K562 (cell line): ENCODE results near the gene PHF11. TPM values are rescaled to one million over a fixed set of nuclear protein-coding genes. Genes with fewer than 3 reads are reported as not detected.

Source experiments
- MCM5 ChIP-seq: fragments of 450-650 bp; IDR thresholded peaks from 2 replicates; pipeline ENCODE4 v1.6.1; 2016; ENCODE audit warnings: low read depth
- NCOA6 ChIP-seq: fragments of 450-650 bp; IDR thresholded peaks from 2 replicates; pipeline ENCODE4 v1.6.1; 2017; ENCODE audit warnings: mild to moderate bottlenecking
- NCOR1 ChIP-seq: fragments of 450-650 bp; IDR thresholded peaks from 2 replicates; pipeline ENCODE4 v1.6.1; 2016; ENCODE audit warnings: mild to moderate bottlenecking, moderate library complexity
- RBM17 ChIP-seq: fragments of 200-400 bp; formaldehyde crosslinking; IDR thresholded peaks from 2 replicates; pipeline ENCODE4 v1.6.1; 2017; ENCODE audit warnings: low read depth, mild to moderate bottlenecking, low read length, borderline replicate concordance
- ZNF224 ChIP-seq: sonication (generic); formaldehyde crosslinking; IDR thresholded peaks from 2 replicates; pipeline ENCODE4 v1.8.0; 2022; ENCODE audit warnings: mild to moderate bottlenecking, missing genetic modification reagents
- ZNF311 ChIP-seq: fragments of 250-450 bp; sonication (Bioruptor Pico); IDR thresholded peaks from 2 replicates; pipeline ENCODE4 v1.4.0; 2020; ENCODE audit warnings: mild to moderate bottlenecking, moderate library complexity
- polyA plus RNA-seq, 8 experiments: library from polyadenylated mRNA; depleted of rRNA in 4 of 8; stranded (reverse) in 5 of 8; unstranded in 3 of 8; fragments of >200 nt; fragmentation: Nextera tagmentation in 2 of 8; fragmentation: Illumina TruSeq in 1 of 8; extraction: Ambion mirVana in 2 of 8; extraction: Trizol in 1 of 8; gene quantifications; 2 replicates each; pipeline versions ENCODE4 v1.2.1 to v1.2.3, GENCODE V29; 2011 to 2014; ENCODE audit warnings: inconsistent platforms in 1 of 8, missing spikeins in 1 of 8
- total RNA-seq, 7 experiments: library from RNA; depleted of rRNA in 6 of 7; stranded (reverse); fragments of >200 nt in 6 of 7; fragmentation: Illumina TruSeq in 2 of 7; extraction: Trizol in 2 of 7; gene quantifications; 2 replicates each; pipeline versions ENCODE4 v1.2.1 to v1.2.3, GENCODE V29; 2011 to 2021; ENCODE audit warnings: low replicate concordance in 1 of 7
- TF ChIP-seq, protein P1 (sequence below): fragments of 450-650 bp; IDR thresholded peaks from one replicate; pipeline ENCODE4 v1.6.1; 2018; ENCODE audit warnings: mild to moderate bottlenecking, moderate library complexity; ENCODE audit not compliant: partially characterized antibody
- TF ChIP-seq, protein P2 (sequence below): fragments of 450-650 bp; IDR thresholded peaks from 2 replicates; pipeline ENCODE4 v1.6.1; 2016; ENCODE audit warnings: borderline replicate concordance
- TF ChIP-seq, protein P3 (sequence below): fragments of 250-450 bp; sonication (Bioruptor Pico); IDR thresholded peaks from 2 replicates; pipeline ENCODE4 v1.8.0; 2021; ENCODE audit warnings: mild to moderate bottlenecking, moderate library complexity

PHF11 gene
- total and polyA plus RNA-seq, 9 of the 15 experiments (the other 6 are each of a cell fraction or from before 2014, with no cell fraction given) = 1.9 to 7.0 (median 5.3) TPM

DNA sequence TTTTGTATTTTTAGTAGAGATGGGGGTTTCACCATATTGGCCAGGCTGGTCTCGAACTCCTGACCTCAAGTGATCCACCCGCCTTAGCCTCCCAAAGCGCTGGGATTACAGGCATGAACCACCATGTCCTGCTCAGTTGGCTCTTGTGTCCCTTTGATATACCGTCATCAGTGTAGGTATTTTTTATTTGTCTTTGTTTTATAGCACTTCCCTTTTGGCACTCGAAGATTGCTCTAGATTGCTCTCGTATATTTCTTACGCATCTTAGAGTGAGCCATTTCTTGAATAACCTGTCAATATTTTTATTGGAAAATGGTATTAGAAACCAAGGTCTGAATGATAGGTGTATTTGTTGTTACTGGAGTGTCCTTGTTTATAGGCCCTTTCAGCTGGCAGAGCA is 42.3 kb upstream of the PHF11 start (continued):
- TF ChIP-seq, protein P1, sequence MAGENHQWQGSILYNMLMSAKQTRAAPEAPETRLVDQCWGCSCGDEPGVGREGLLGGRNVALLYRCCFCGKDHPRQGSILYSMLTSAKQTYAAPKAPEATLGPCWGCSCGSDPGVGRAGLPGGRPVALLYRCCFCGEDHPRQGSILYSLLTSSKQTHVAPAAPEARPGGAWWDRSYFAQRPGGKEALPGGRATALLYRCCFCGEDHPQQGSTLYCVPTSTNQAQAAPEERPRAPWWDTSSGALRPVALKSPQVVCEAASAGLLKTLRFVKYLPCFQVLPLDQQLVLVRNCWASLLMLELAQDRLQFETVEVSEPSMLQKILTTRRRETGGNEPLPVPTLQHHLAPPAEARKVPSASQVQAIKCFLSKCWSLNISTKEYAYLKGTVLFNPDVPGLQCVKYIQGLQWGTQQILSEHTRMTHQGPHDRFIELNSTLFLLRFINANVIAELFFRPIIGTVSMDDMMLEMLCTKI = no peak
- no peak for TF ChIP-seq ZNF224 (CRISPR knock-in tag)
- no peak for TF ChIP-seq NCOR1
- TF ChIP-seq MCM5 = no peak
- no peak for TF ChIP-seq NCOA6
- no peak for TF ChIP-seq RBM17
- TF ChIP-seq, protein P2, sequence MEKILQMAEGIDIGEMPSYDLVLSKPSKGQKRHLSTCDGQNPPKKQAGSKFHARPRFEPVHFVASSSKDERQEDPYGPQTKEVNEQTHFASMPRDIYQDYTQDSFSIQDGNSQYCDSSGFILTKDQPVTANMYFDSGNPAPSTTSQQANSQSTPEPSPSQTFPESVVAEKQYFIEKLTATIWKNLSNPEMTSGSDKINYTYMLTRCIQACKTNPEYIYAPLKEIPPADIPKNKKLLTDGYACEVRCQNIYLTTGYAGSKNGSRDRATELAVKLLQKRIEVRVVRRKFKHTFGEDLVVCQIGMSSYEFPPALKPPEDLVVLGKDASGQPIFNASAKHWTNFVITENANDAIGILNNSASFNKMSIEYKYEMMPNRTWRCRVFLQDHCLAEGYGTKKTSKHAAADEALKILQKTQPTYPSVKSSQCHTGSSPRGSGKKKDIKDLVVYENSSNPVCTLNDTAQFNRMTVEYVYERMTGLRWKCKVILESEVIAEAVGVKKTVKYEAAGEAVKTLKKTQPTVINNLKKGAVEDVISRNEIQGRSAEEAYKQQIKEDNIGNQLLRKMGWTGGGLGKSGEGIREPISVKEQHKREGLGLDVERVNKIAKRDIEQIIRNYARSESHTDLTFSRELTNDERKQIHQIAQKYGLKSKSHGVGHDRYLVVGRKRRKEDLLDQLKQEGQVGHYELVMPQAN = no peak
- TF ChIP-seq, protein P3, sequence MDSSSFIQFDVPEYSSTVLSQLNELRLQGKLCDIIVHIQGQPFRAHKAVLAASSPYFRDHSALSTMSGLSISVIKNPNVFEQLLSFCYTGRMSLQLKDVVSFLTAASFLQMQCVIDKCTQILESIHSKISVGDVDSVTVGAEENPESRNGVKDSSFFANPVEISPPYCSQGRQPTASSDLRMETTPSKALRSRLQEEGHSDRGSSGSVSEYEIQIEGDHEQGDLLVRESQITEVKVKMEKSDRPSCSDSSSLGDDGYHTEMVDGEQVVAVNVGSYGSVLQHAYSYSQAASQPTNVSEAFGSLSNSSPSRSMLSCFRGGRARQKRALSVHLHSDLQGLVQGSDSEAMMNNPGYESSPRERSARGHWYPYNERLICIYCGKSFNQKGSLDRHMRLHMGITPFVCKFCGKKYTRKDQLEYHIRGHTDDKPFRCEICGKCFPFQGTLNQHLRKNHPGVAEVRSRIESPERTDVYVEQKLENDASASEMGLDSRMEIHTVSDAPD = no peak
- TF ChIP-seq ZNF311 (CRISPR knock-in tag) = no peak
